SH-SY5Y (cell line): Measurements from ENCODE around the gene PMIS2.

Experiments used
- GATA2 ChIP-seq: IDR thresholded peaks from 2 replicates; pipeline ENCODE4 v1.6.1; 2011; ENCODE audit warnings: mild to moderate bottlenecking, low read depth, low read length
- GATA3 ChIP-seq: IDR thresholded peaks from 2 replicates; pipeline ENCODE4 v1.6.1; 2011; ENCODE audit warnings: low read depth, mild to moderate bottlenecking, low read length, moderate library complexity

DNA sequence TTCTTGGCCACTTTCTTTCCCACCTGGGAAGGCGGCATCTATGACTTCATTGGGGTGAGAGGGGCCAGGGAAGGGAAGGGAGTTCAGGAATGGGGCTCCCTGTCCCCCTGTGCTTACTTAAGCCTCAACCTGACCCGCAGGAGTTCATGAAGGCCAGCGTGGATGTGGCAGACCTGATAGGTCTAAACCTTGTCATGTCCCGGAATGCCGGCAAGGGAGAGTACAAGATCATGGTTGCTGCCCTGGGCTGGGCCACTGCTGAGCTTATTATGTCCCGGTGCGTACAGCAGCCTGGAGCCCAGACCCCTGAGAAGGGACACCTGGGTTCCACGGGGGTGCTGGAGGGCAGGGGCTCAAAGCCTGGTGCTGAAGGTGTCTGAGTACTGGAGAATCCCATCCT lies 39.4 kb upstream of the PMIS2 start:
- TF ChIP-seq GATA2 (no peak), GATA3 (no peak)
